Right lobe of liver (tissue), 6 donors: ENCODE data around the gene CAMTA1. TPM values are rescaled to one million over a fixed set of nuclear protein-coding genes. Genes with fewer than 3 reads are reported as not detected.
A peak's percentile ranks its signal among the peaks of the same experiment; 100 is the strongest.

Experiments
- ATAC-seq, 4 donors: fragments of 200-7000 bp; cut with Tn5 transposase; one replicate each; pipeline ENCODE4 v1.9.1; 2020; ENCODE audit warnings: mild to moderate bottlenecking in 4 of 4, moderate library complexity in 4 of 4
- DNase-seq, 3 donors: peaks; one replicate each; pipeline ENCODE4 v3.0.0-alpha.2; 2020
- H3K27ac ChIP-seq, 3 donors: fragments of 200-600 bp; one replicate each; pipeline ENCODE4 v1.8.0; 2022
- H3K27me3 ChIP-seq, 2 donors: fragments of 200-600 bp; one replicate each; pipeline ENCODE4 v1.8.0; 2022
- H3K36me3 ChIP-seq, 4 donors: fragments of 200-600 bp; sonication (generic) in 1 of 4; one replicate each; pipeline versions ENCODE4 v1.5.1 to v1.8.0; 2017 to 2022; ENCODE audit warnings: control low read depth in 1 of 4
- H3K4me1 ChIP-seq, 4 donors: fragments of 200-600 bp; sonication (generic) in 1 of 4; one replicate each; pipeline versions ENCODE4 v1.5.1 to v1.8.0; 2017 to 2022; ENCODE audit warnings: control low read depth in 1 of 4
- H3K4me3 ChIP-seq, 3 donors: fragments of 200-600 bp; one replicate each; pipeline ENCODE4 v1.8.0; 2022
- H3K9me3 ChIP-seq, 4 donors: fragments of 200-600 bp; sonication (generic) in 1 of 4; one replicate each; pipeline versions ENCODE4 v1.5.1 to v1.8.0; 2017 to 2022; ENCODE audit warnings: control low read depth in 1 of 4
- CTCF ChIP-seq, 4 donors: fragments of 200-600 bp in 3 of 4; fragments of 450-650 bp in 1 of 4; IDR thresholded peaks; one replicate each; pipeline versions ENCODE4 v1.5.1 to v1.8.0; 2016 to 2022; ENCODE audit warnings: antibody characterized with exemption in 4 of 4, mild to moderate bottlenecking in 2 of 4
- POLR2A ChIP-seq: fragments of 450-650 bp; IDR thresholded peaks from one replicate; pipeline ENCODE4 v1.6.1; 2017; ENCODE audit warnings: antibody characterized with exemption, mild to moderate bottlenecking
- WGBS: methylation state at CpG from one replicate; pipeline ENCODE4 v1.1.6; 2018; ENCODE audit warnings: low coverage, low lambda C conversion rate; ENCODE audit not compliant: insufficient coverage; ENCODE audit errors: missing lambda C conversion rate; 5-methylcytosine and 5-hydroxymethylcytosine counted together
- intact Hi-C, 2 donors: fragments of 100-400 bp; cut with DNase I; formaldehyde crosslinking; loops; one replicate each; pipeline versions ENCODE4 v1.11.2 to v1.14.1; 2022
- total RNA-seq, 6 experiments: library from RNA; depleted of rRNA in 2 of 6; stranded (reverse); fragments of >200 nt in 2 of 6; fragmentation: NEBNext Ultra II Directional in 3 of 6; extraction: Animal tissue kit (Norgen Biotek cat#: 25700) in 3 of 6; gene quantifications; one replicate each; pipeline versions ENCODE4 v1.1.0 to v1.2.4, GENCODE V29; 2016 to 2023
- donor health status: DM: no; HTN: yes; CAD: no.
- donor health status: DM: no; HTN: no; CAD: no.
- donor health status: DM: no; HTN: no; CAD: no.
- donor health status: DM: no; HTN: yes; CAD: no.
- donor health status: DM: no; HTN: yes; CAD: no.

CAMTA1 gene
- total RNA-seq, 6 experiments from 2014 or later = 32.3 to 49.4 (median 37.2) TPM

DNA sequence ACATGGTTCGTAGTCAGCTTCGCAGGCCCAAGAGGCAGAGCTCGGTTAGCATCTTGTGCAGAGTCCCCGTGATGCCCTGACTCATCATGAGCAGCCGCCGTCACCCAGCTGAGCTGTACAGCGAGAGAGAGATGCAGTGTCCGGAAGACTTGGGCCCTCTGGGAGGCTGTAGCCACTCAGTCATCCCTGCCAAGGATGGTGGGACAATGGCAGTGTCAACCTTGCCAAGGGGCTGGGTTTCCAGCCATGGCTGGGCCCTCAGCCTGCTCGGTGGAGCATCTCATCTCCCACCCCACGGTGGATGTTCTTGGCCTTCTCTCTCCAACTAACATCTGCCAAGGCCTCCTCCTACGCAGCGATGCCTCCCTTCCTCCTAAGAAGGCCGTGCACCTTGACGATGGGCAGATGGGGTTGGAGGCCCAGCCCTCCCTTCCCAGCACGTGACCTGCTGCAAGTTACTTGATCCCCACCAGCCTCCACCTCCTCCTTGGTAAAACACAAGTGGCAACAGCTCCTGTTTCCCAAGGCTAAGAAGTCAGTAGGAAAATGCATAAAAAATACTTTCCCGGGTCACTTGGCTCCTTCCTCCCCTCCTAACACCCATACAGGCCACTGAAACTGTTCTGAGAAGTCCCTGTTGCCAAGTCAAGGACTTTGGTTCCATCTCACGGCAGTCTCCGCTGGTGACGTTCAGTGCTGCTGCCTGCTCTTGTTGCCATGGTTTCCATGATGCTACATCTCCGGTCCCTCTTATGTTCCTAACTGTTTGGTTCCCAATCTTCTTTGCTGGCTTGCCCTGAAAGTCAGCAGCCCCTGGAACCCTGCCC is 601.2 kb downstream of the CAMTA1 start:
- 85% methylated on average over 11 of the region's 20 CpGs for WGBS
- Histone ChIP-seq H3K27ac (no peak overlapping the region), H3K36me3 (no peaks in the 10 kb centered on the region), H3K4me3 (no peak overlapping the region), H3K4me1 (no peaks in the 10 kb centered on the region), H3K9me3 (no peaks in the 10 kb centered on the region), H3K27me3 (no peaks in the 10 kb centered on the region)
- DNase-seq (peak in 1 of 3 donors; percentile 26), ATAC-seq (no peak)
- intact Hi-C loops = no loop called here
- TF ChIP-seq CTCF (IDR thresholded peaks at IDR 0.05) = no peak

GRCh38 chr1:7387053-7387927 is 602.0 kb downstream of the CAMTA1 start:
- H3K9me3 ChIP-seq = no peaks in the 10 kb centered on the region
- intact Hi-C loops = no loop called here
- H3K27ac ChIP-seq = no peak overlapping the region
- no peak overlapping the region for H3K4me3 ChIP-seq
- no peak for ATAC-seq
- DNase-seq = no peak
- no peak for TF ChIP-seq CTCF (IDR thresholded peaks at IDR 0.05)
- no peaks in the 10 kb centered on the region for H3K36me3 ChIP-seq
- H3K4me1 ChIP-seq = no peaks in the 10 kb centered on the region
- no peaks in the 10 kb centered on the region for H3K27me3 ChIP-seq
- WGBS = 67% methylated on average over 9 of the region's 9 CpGs

GRCh38 chr1:7388141-7388487 is 602.9 kb downstream of the CAMTA1 start:
- Histone ChIP-seq H3K4me3 (no peak overlapping the region), H3K36me3 (no peaks in the 10 kb centered on the region), H3K9me3 (no peaks in the 10 kb centered on the region), H3K27me3 (no peaks in the 10 kb centered on the region), H3K4me1 (no peaks in the 10 kb centered on the region), H3K27ac (no peak overlapping the region)
- intact Hi-C loops = no loop called here
- 58% methylated on average over 7 of the region's 11 CpGs for WGBS
- TF ChIP-seq POLR2A (no peak), CTCF (IDR thresholded peaks at IDR 0.05) (no peak)
- DNase-seq = peak in 1 of 3 donors; percentile 19
- no peak for ATAC-seq

- ATAC-seq = peak in 2 of 4 donors; percentile 16 to 28
- WGBS = 0% methylated on average over 1 of the region's 19 CpGs
These were observed 603.4 kb downstream of the CAMTA1 start for GRCh38 chr1:7388488-7389185.

More at GRCh38 chr1:7388488-7389185, 603.4 kb downstream of the CAMTA1 start:
- peak in 1 of 3 donors; percentile 40 for DNase-seq
- Histone ChIP-seq H3K27me3 (no peaks in the 10 kb centered on the region), H3K27ac (no peak overlapping the region), H3K36me3 (no peaks in the 10 kb centered on the region), H3K9me3 (no peaks in the 10 kb centered on the region), H3K4me1 (no peaks in the 10 kb centered on the region), H3K4me3 (no peak overlapping the region)
- intact Hi-C loops = no loop called here
- no peak for TF ChIP-seq CTCF (IDR thresholded peaks at IDR 0.05)
- no peak for TF ChIP-seq POLR2A
